Measurements from ENCODE around the gene KCNH1. TPM values are rescaled to one million over a fixed set of nuclear protein-coding genes. Genes with fewer than 3 reads are reported as not detected.
"Not testable (repeated sequence)": the region's sequence is repeated elsewhere in the genome, so short reads cannot be mapped to it uniquely, and the experiment has no call there.

The KCNH1 gene
- total RNA-seq, 2 donors from 2014 or later = 0.68 to 1.2 TPM

DNA sequence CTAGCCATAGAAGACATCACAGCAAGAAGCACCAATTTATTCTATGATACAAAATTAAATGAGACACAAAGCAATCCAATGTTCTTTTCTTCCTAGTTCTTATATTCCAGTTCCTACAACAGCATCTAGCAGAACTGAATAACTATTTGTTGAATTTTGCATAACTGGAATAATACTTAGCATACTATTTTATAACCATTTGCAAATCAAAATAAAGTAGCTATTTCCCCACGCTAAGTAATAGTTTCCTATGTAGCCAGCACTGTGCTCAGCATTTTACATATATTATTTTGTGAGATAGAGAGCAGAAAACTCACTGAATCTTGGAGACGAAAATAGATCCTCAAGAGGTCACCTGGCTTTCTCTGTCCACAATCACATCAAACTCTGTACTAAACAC lies 42.1 kb downstream of the KCNH1 start:
- Histone ChIP-seq H3K27me3 (replicated peaks; ENCODE audit: insufficient read depth) (no peaks in the 10 kb centered on the region), H3K27ac (no peak overlapping the region), H3K9me3 (no peaks in the 10 kb centered on the region), H3K4me3 (no peak overlapping the region), H3K36me3 (no peaks in the 10 kb centered on the region), H3K4me1 (replicated peaks) (no peaks in the 10 kb centered on the region)
- no peak for TF ChIP-seq POLR2A (IDR thresholded peaks at IDR 0.05)
- TF ChIP-seq, protein P1, sequence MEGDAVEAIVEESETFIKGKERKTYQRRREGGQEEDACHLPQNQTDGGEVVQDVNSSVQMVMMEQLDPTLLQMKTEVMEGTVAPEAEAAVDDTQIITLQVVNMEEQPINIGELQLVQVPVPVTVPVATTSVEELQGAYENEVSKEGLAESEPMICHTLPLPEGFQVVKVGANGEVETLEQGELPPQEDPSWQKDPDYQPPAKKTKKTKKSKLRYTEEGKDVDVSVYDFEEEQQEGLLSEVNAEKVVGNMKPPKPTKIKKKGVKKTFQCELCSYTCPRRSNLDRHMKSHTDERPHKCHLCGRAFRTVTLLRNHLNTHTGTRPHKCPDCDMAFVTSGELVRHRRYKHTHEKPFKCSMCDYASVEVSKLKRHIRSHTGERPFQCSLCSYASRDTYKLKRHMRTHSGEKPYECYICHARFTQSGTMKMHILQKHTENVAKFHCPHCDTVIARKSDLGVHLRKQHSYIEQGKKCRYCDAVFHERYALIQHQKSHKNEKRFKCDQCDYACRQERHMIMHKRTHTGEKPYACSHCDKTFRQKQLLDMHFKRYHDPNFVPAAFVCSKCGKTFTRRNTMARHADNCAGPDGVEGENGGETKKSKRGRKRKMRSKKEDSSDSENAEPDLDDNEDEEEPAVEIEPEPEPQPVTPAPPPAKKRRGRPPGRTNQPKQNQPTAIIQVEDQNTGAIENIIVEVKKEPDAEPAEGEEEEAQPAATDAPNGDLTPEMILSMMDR (IDR thresholded peaks at IDR 0.05) = no peak
- no peak for TF ChIP-seq POLR2AphosphoS5 (IDR thresholded peaks at IDR 0.05)
- 75% methylated on average over 2 of the region's 2 CpGs for WGBS
- no peak for DNase-seq (ENCODE audit: low spot score)
- intact Hi-C loops (cut with DNase I) = no loop called here

GRCh38 chr1:211089536-211089935 lies 44.4 kb downstream of the KCNH1 start:
- no peaks in the 10 kb centered on the region for H3K27me3 ChIP-seq (replicated peaks; ENCODE audit: insufficient read depth)
- no peaks in the 10 kb centered on the region for H3K36me3 ChIP-seq
- H3K9me3 ChIP-seq = no peaks in the 10 kb centered on the region
- DNase-seq (ENCODE audit: low spot score) = no peak
- H3K4me3 ChIP-seq = no peak overlapping the region
- WGBS = 40% methylated on average over 2 of the region's 2 CpGs
- intact Hi-C loops (cut with DNase I) = no loop called here
- no peak overlapping the region for H3K27ac ChIP-seq
- no peak for TF ChIP-seq POLR2A (IDR thresholded peaks at IDR 0.05)
- TF ChIP-seq, protein P1 (IDR thresholded peaks at IDR 0.05) = no peak
- TF ChIP-seq POLR2AphosphoS5 (IDR thresholded peaks at IDR 0.05) = no peak
- no peaks in the 10 kb centered on the region for H3K4me1 ChIP-seq (replicated peaks)

GRCh38 chr1:211088156-211088555 lies 45.8 kb downstream of the KCNH1 start:
- Histone ChIP-seq H3K36me3 (no peaks in the 10 kb centered on the region), H3K27me3 (replicated peaks; ENCODE audit: insufficient read depth) (no peaks in the 10 kb centered on the region), H3K9me3 (no peaks in the 10 kb centered on the region), H3K4me3 (no peak overlapping the region), H3K27ac (no peak overlapping the region), H3K4me1 (replicated peaks) (no peaks in the 10 kb centered on the region)
- intact Hi-C loops (cut with DNase I) = no loop called here
- no peak for TF ChIP-seq POLR2AphosphoS5 (IDR thresholded peaks at IDR 0.05)
- TF ChIP-seq POLR2A (IDR thresholded peaks at IDR 0.05) = no peak
- TF ChIP-seq, protein P1 (IDR thresholded peaks at IDR 0.05) = no peak
- 85% methylated on average over 1 of the region's 1 CpG for WGBS
- DNase-seq (ENCODE audit: low spot score) = no peak

GRCh38 chr1:211082824-211083223 lies 51.1 kb downstream of the KCNH1 start:
- Histone ChIP-seq H3K4me3 (no peak overlapping the region), H3K9me3 (no peaks in the 10 kb centered on the region), H3K4me1 (replicated peaks) (no peaks in the 10 kb centered on the region), H3K36me3 (no peaks in the 10 kb centered on the region), H3K27ac (no peak overlapping the region), H3K27me3 (replicated peaks; ENCODE audit: insufficient read depth) (no peaks in the 10 kb centered on the region)
- DNase-seq (ENCODE audit: low spot score) = no peak
- TF ChIP-seq, protein P1 (IDR thresholded peaks at IDR 0.05) = no peak
- no peak for TF ChIP-seq POLR2A (IDR thresholded peaks at IDR 0.05)
- TF ChIP-seq POLR2AphosphoS5 (IDR thresholded peaks at IDR 0.05) = no peak
- intact Hi-C loops (cut with DNase I) = no loop called here
- 32% methylated on average over 5 of the region's 5 CpGs for WGBS

- H3K36me3 ChIP-seq; H3K4me3 ChIP-seq; H3K27ac ChIP-seq; intact Hi-C loops (cut with DNase I); H3K9me3 ChIP-seq; H3K4me1 ChIP-seq (replicated peaks); DNase-seq (ENCODE audit: low spot score); H3K27me3 ChIP-seq (replicated peaks; ENCODE audit: insufficient read depth): not testable (repeated sequence)
- WGBS = 81% methylated on average over 5 of the region's 5 CpGs
Observed at GRCh38 chr1:211081447-211081846, 52.5 kb downstream of the KCNH1 start.

Data from prostate gland (tissue), 2 donors.